ENCODE measurements around the gene UBA5.

- TF ChIP-seq ZFP3 (CRISPR knock-in tag; IDR thresholded peaks at IDR 0.05) (no peak), ZFP30 (CRISPR knock-in tag; IDR thresholded peaks at IDR 0.05) (no peak), CSRNP3 (CRISPR knock-in tag; IDR thresholded peaks at IDR 0.05) (no peak), TCF4 (CRISPR knock-in tag; IDR thresholded peaks at IDR 0.05; ENCODE audit: borderline replicate concordance) (no peak), TOX (CRISPR knock-in tag; IDR thresholded peaks at IDR 0.05; ENCODE audit: borderline replicate concordance) (no peak)
Measured at GRCh38 chr3:132661101-132661500, 972 bp downstream of the UBA5 start.

Data from SK-N-SH treated with all-trans-retinoic acid at 6 μM for 48 hours (cell line).